Psoas muscle (tissue), 8 donors: ENCODE data around the gene RAP1A. TPM values are rescaled to one million over a fixed set of nuclear protein-coding genes. Genes with fewer than 3 reads are reported as not detected.

Source experiments
- ATAC-seq, 4 donors: fragments of 200-7000 bp; cut with Tn5 transposase; one replicate each; pipeline ENCODE4 v1.9.1; 2020; ENCODE audit warnings: moderate library complexity in 3 of 4, mild to moderate bottlenecking in 2 of 4
- DNase-seq, 2 donors: peaks; one replicate each; pipeline ENCODE4 v3.0.0-alpha.2; 2020
- H3K27ac ChIP-seq: fragments of 200-600 bp; one replicate; pipeline ENCODE4 v1.8.0; 2022
- H3K27me3 ChIP-seq, 3 donors: fragments of 200-600 bp in 1 of 3; one replicate each; pipeline versions ENCODE4 v1.6.1 to v1.8.0; 2013 to 2022; ENCODE audit warnings: low read length in 2 of 3, mild to moderate bottlenecking in 2 of 3, moderate library complexity in 1 of 3; ENCODE audit not compliant: insufficient read depth in 3 of 3
- H3K36me3 ChIP-seq, 2 donors: fragments of 200-600 bp in 1 of 2; one replicate each; pipeline versions ENCODE4 v1.6.1 to v1.8.0; 2013 to 2022; ENCODE audit warnings: low read depth in 1 of 2, mild to moderate bottlenecking in 1 of 2, moderate library complexity in 1 of 2; ENCODE audit not compliant: insufficient read depth in 1 of 2
- H3K4me1 ChIP-seq: fragments of 200-600 bp; one replicate; pipeline ENCODE4 v1.8.0; 2022
- H3K4me3 ChIP-seq: fragments of 200-600 bp; one replicate; pipeline ENCODE4 v1.8.0; 2022; ENCODE audit warnings: mild to moderate bottlenecking
- H3K9me3 ChIP-seq: fragments of 200-600 bp; one replicate; pipeline ENCODE4 v1.8.0; 2022
- WGBS, 3 donors: extraction: QIAGEN DNeasy Blood & Tissue Kit; methylation state at CpG; one replicate each; pipeline versions ENCODE4 v1.1.6 to v1.1.7; 2013; 5-methylcytosine and 5-hydroxymethylcytosine counted together
- intact Hi-C, 2 donors: fragments of 100-400 bp; cut with DNase I; formaldehyde crosslinking; loops; one replicate each; pipeline versions ENCODE4 v1.11.0 to v1.14.2; 2022
- long read RNA-seq, 2 donors: library from polyadenylated mRNA; unstranded; transcript quantifications; one replicate each; pipeline ENCODE4 v2.0.0, GENCODE V29; 2021
- polyA plus RNA-seq, 3 donors: library from polyadenylated mRNA; stranded (reverse); fragments of 200-250 nt; gene quantifications; one replicate each; pipeline ENCODE4 v1.2.3, GENCODE V29; 2013
- total RNA-seq, 4 donors: library from RNA; stranded (reverse); fragmentation: NEBNext Ultra II Directional in 2 of 4; extraction: Animal tissue kit (Norgen Biotek cat#: 25700) in 2 of 4; gene quantifications; one replicate each; pipeline versions ENCODE4 v1.2.1 to v1.2.4, GENCODE V29; 2021 to 2023
- TF ChIP-seq, protein P1 (sequence below): fragments of 200-600 bp; IDR thresholded peaks from one replicate; pipeline ENCODE4 v1.8.0; 2022; ENCODE audit warnings: antibody characterized with exemption
- donor health status: healthy with polysubstance abuse.
- donor health status: DM: no; HTN: no; CAD: no; lungs with moderate emphysema.
- donor health status: Bipolar disorder and iron deficiency.
- donor health status: healthy.
- donor health status: DM: yes; HTN: yes; CAD: no.
- donor health status: DM: no; HTN: no; CAD: no.
- donor health status: DM: no; HTN: no; CAD: no.
- donor health status: DM: yes; HTN: yes; CAD: no.

Gene RAP1A
- total RNA-seq (10 to 100 TPM; 63.6 to 94.8 (median 73.8) TPM), polyA plus RNA-seq (100 to 1,000 TPM in 2 of 3 donors, 10 to 100 TPM in 1; 64.2 to 235 (median 102) TPM)
- long read RNA-seq, donor 1, full-length matches to known transcripts = 15 of 25 reads
- long read RNA-seq, donor 1, partial matches to known transcripts = 2 of 25 reads
- long read RNA-seq, donor 1, other reads (novel, unspliced or antisense) = 8 of 25 reads
- long read RNA-seq, donor 2, full-length matches to known transcripts = 33 of 56 reads
- long read RNA-seq, donor 2, partial matches to known transcripts = 5 of 56 reads
- long read RNA-seq, donor 2, other reads (novel, unspliced or antisense) = 18 of 56 reads

DNA sequence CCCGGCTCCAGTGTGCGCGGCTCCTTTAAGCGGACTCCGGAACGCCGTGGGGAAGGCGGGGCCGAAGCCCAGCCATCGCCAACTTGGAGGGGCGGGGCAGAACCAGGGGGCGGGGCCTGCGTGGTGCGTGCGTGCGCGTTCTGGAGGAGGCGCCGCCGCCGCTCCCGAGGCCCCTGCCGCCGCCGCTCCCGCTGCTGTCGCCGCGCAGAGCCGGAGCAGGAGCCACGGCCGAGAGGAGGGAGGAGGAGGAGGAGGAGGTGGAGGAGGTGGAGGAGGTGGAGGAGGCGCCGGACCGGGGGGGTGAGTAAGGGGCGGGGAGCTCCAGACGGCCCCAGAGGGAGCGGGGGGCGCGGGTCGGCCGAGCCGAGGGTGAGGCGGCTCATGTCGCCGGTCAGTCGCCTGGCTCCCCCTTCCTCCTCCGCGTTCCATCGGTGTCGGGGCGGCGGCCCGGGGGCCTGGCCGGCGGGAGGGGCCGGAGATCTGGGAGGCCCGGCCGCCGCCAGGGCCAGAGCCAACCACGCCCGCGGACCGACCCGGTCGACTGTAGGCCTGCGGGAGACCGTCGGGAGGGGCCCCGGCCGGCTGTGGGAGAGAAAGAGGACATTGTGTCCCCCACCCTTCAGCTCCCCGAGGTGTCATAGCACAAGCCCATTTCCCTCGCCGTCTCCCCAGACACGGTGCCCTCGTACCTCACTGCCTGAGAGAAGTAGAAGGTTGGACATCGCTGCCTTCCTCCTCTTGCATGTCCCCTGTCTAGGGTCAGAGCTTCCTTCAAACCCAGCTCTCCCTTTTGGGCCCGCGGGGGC lies at the start of gene RAP1A:
Gene RAP1A, plus strand, starts transcription at position 155 of the 806 bp plus-strand sequence. CDS start 71,572 bp downstream, outside the sequence.
- Histone ChIP-seq H3K9me3 (no peaks in the 10 kb centered on the region), H3K4me3 (peak within 1 kb of the TSS; percentile 91), H3K36me3 (no peaks in the 10 kb centered on the region), H3K27me3 (no peaks in the 10 kb centered on the region), H3K27ac (peak within 1 kb of the TSS; percentile 97), H3K4me1 (peaks cover 44% of the 10 kb centered on the region)
- ATAC-seq (peak; percentile 96 to 98 (median 97)), DNase-seq (peak; percentile 96 to 98)
- 0 to 1% (median 0%) methylated on average over 21 to 78 of the region's 79 CpGs for WGBS, 3 donors
- TF ChIP-seq, protein P1, sequence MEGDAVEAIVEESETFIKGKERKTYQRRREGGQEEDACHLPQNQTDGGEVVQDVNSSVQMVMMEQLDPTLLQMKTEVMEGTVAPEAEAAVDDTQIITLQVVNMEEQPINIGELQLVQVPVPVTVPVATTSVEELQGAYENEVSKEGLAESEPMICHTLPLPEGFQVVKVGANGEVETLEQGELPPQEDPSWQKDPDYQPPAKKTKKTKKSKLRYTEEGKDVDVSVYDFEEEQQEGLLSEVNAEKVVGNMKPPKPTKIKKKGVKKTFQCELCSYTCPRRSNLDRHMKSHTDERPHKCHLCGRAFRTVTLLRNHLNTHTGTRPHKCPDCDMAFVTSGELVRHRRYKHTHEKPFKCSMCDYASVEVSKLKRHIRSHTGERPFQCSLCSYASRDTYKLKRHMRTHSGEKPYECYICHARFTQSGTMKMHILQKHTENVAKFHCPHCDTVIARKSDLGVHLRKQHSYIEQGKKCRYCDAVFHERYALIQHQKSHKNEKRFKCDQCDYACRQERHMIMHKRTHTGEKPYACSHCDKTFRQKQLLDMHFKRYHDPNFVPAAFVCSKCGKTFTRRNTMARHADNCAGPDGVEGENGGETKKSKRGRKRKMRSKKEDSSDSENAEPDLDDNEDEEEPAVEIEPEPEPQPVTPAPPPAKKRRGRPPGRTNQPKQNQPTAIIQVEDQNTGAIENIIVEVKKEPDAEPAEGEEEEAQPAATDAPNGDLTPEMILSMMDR = no peak
- intact Hi-C loops = loop anchor here in 1 of 2 donors (1.0 kb wide), 1 partner anchor 27 kb away; no protein-coding TSS in a partner anchor

DNA sequence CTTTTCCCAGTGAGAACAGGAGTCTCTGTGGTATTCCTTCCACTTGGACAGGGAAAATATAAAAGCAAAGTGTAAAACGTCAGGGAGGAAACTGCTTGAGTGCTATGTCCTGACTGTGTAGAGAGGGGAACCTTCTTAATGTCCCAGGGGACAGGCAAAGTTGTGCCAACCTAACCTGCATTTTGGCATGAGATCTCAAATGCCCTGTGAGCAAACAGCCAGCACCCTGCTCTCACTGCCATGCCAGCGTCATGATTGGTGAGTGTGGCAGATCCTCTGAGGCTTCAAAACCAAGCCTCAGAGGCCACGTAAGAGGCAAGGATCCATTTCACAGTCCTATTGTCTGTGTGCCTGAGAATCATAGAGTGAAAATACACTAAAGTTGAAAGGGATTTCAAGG lies 49.7 kb upstream of the RAP1A start:
- Histone ChIP-seq H3K4me1 (peaks cover 6% of the 10 kb centered on the region), H3K27ac (no peak overlapping the region), H3K27me3 (no peaks in the 10 kb centered on the region), H3K9me3 (no peaks in the 10 kb centered on the region), H3K36me3 (no peaks in the 10 kb centered on the region), H3K4me3 (no peak overlapping the region)
- intact Hi-C loops = no loop called here
- no peak for DNase-seq
- 66 to 72% (median 69%) methylated on average over 3 of the region's 3 CpGs for WGBS, 3 donors
- no peak for ATAC-seq
- TF ChIP-seq, protein P1 = no peak

DNA sequence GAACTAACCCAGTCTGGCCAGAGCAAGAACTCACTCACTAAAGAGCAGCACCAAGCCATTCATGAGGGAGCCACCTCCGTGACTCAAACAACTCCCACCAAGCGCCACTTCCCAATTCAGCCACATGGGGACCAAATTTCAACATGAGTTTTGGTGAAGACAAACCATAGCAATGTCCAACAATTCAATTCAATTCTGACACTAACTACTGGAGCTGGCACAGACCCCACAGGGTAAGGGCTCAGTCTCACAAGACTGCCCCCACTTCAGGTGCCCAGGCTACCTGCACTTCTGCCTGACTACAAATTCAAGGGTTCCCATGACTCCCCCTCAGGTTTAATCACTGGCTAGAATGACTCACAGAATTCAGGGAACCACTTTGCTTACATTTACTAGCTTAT lies 48.8 kb upstream of the RAP1A start:
- Histone ChIP-seq H3K36me3 (no peaks in the 10 kb centered on the region), H3K27me3 (no peaks in the 10 kb centered on the region), H3K27ac (no peak overlapping the region), H3K4me1 (peaks cover 6% of the 10 kb centered on the region), H3K9me3 (no peaks in the 10 kb centered on the region), H3K4me3 (no peak overlapping the region)
- TF ChIP-seq, protein P1 = peak; percentile 25
- ATAC-seq (no peak), DNase-seq (no peak)
- intact Hi-C loops = no loop called here
- 79 to 90% (median 82%) methylated on average over 2 of the region's 2 CpGs for WGBS, 3 donors

DNA sequence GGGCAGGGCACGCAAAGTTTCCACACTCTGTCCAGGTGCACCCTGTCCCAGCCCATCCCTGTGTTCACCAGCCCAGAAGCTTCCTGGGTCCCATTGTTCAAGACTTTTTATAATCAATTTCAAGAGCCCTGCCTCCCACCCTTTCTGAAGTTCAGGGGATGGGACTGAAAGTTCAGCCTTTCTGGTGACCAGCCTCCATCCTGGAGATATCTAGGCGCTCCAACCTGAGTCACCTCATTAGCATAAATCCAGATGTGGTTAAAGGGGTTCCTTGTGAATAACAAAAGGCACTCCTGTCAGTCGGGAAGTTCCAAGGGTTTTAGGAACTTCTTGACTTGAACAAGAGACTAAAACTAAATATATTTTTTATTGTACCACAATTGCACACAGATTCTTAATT lies 48.4 kb upstream of the RAP1A start:
- peaks cover 6% of the 10 kb centered on the region for H3K4me1 ChIP-seq
- no peaks in the 10 kb centered on the region for H3K36me3 ChIP-seq
- no peak overlapping the region for H3K27ac ChIP-seq
- no peak overlapping the region for H3K4me3 ChIP-seq
- H3K9me3 ChIP-seq = no peaks in the 10 kb centered on the region
- no peaks in the 10 kb centered on the region for H3K27me3 ChIP-seq
- DNase-seq = no peak
- TF ChIP-seq, protein P1 = no peak
- intact Hi-C loops = no loop called here
- ATAC-seq = no peak
- WGBS, 3 donors = 86 to 88% (median 87%) methylated on average over 3 of the region's 3 CpGs
